ENCODE results near the gene GRAMD4. TPM values are rescaled to one million over a fixed set of nuclear protein-coding genes. Genes with fewer than 3 reads are reported as not detected.

The GRAMD4 gene
- total and polyA plus RNA-seq, 10 of the 15 experiments (the other 5 are each of a cell fraction or from before 2014, with no cell fraction given): 0.21 to 45.5 (median 10.6) TPM

DNA sequence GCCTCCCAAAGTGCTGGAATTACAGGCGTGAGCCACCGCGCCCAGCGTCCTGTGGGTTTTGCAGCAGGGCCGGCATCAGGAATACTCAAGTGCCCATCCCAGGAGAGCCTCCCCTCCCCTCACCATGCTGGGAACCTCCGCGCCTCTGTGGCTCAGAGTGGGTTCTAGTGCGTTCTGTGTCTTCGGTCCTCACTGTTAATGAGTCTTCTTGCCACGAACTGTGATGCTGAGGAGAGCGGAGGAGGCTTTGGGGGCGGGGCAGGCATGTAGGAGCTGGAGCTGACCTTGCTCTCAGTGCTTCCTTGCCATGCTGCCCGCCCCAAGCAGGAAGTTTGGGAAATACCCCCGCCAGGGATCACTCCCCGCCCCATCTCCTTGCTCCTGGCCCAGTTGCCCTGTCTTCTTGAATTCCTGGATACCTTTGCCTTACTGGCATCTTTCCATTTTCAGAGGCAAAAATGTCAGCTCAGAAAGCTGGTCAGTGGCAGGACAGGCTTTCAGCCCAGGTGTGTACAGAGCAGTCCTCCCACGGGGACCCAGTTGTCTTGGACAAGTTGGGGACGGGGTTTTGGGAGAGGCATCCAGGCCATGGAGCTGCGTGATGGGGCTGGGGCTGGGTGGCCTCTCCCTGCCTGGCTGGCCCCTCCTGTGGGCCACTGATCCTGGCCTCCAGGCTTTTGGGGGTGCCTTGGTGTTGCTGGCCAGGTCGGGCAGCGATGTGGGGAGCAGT, 5.1 kb downstream of the GRAMD4 start:
- no peak overlapping the region for H3K9ac ChIP-seq (ENCODE audit: control insufficient read depth, insufficient read depth, low read length)
- peaks cover 0 to 9% of the 10 kb centered on the region in 2 experiments; a peak in 2 of 4 replicates for H3K36me3 ChIP-seq (ENCODE audit: control insufficient read depth in 2 of 2, insufficient read depth in 2 of 2, low read length in 1 of 2)
- no peaks in the 10 kb centered on the region; the same call in 2 of the 3 replicates for H3K9me3 ChIP-seq (replicated peaks; ENCODE audit: control insufficient read depth, insufficient read depth, low read length)
- H3K79me2 ChIP-seq (ENCODE audit: control insufficient read depth, insufficient read depth, low read length): no peaks in the 10 kb centered on the region
- intact Hi-C loops (cut with micrococcal nuclease; ENCODE audit: unreplicated experiment) (no loop called here), in situ Hi-C loops (cut with MboI) (no loop called here)
- ChIA-PET RAD21 (ENCODE audit: unreplicated experiment) (no interaction called here), POLR2A (no interaction called here), CTCF (interaction anchor here (2.6 kb wide), 1 partner anchor 62 kb away, joined by 19 read pairs; no protein-coding TSS in a partner anchor), SMC1A (ENCODE audit: uncharacterized antibody, unreplicated experiment) (interaction anchor here (1.0 kb wide), 1 partner anchor 61 kb away, joined by 3 read pairs; no protein-coding TSS in a partner anchor)
- WGBS (ENCODE audit: insufficient coverage, insufficient replicate concordance, low lambda C conversion rate, missing lambda C conversion rate): 85% methylated on average over 19 of the region's 20 CpGs
- no peaks in the 10 kb centered on the region for H4K20me1 ChIP-seq (ENCODE audit: control insufficient read depth, insufficient read depth)
- H3K4me3 ChIP-seq: no peak overlapping the region
- no peak for TF ChIP-seq ATF7 (IDR thresholded peaks at IDR 0.05; ENCODE audit: low read depth)
- TF ChIP-seq EZH2 (IDR thresholded peaks at IDR 0.05; ENCODE audit: borderline replicate concordance, control insufficient read depth, low read depth, low read length): no peak
- no peak for TF ChIP-seq CHD4 (IDR thresholded peaks at IDR 0.05)
- TF ChIP-seq STAT3 (IDR thresholded peaks at IDR 0.05; ENCODE audit: low read depth, low read length): no peak
- TF ChIP-seq, protein P1, sequence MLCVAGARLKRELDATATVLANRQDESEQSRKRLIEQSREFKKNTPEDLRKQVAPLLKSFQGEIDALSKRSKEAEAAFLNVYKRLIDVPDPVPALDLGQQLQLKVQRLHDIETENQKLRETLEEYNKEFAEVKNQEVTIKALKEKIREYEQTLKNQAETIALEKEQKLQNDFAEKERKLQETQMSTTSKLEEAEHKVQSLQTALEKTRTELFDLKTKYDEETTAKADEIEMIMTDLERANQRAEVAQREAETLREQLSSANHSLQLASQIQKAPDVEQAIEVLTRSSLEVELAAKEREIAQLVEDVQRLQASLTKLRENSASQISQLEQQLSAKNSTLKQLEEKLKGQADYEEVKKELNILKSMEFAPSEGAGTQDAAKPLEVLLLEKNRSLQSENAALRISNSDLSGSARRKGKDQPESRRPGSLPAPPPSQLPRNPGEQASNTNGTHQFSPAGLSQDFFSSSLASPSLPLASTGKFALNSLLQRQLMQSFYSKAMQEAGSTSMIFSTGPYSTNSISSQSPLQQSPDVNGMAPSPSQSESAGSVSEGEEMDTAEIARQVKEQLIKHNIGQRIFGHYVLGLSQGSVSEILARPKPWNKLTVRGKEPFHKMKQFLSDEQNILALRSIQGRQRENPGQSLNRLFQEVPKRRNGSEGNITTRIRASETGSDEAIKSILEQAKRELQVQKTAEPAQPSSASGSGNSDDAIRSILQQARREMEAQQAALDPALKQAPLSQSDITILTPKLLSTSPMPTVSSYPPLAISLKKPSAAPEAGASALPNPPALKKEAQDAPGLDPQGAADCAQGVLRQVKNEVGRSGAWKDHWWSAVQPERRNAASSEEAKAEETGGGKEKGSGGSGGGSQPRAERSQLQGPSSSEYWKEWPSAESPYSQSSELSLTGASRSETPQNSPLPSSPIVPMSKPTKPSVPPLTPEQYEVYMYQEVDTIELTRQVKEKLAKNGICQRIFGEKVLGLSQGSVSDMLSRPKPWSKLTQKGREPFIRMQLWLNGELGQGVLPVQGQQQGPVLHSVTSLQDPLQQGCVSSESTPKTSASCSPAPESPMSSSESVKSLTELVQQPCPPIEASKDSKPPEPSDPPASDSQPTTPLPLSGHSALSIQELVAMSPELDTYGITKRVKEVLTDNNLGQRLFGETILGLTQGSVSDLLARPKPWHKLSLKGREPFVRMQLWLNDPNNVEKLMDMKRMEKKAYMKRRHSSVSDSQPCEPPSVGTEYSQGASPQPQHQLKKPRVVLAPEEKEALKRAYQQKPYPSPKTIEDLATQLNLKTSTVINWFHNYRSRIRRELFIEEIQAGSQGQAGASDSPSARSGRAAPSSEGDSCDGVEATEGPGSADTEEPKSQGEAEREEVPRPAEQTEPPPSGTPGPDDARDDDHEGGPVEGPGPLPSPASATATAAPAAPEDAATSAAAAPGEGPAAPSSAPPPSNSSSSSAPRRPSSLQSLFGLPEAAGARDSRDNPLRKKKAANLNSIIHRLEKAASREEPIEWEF (IDR thresholded peaks at IDR 0.05; ENCODE audit: insufficient replicate concordance, low read depth, low read length): no peak
- TF ChIP-seq, protein P2, sequence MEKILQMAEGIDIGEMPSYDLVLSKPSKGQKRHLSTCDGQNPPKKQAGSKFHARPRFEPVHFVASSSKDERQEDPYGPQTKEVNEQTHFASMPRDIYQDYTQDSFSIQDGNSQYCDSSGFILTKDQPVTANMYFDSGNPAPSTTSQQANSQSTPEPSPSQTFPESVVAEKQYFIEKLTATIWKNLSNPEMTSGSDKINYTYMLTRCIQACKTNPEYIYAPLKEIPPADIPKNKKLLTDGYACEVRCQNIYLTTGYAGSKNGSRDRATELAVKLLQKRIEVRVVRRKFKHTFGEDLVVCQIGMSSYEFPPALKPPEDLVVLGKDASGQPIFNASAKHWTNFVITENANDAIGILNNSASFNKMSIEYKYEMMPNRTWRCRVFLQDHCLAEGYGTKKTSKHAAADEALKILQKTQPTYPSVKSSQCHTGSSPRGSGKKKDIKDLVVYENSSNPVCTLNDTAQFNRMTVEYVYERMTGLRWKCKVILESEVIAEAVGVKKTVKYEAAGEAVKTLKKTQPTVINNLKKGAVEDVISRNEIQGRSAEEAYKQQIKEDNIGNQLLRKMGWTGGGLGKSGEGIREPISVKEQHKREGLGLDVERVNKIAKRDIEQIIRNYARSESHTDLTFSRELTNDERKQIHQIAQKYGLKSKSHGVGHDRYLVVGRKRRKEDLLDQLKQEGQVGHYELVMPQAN (conservative IDR thresholded peaks at IDR 0.05): no peak
- no peak for TF ChIP-seq HDAC2 (IDR thresholded peaks at IDR 0.05)
- no peak for TF ChIP-seq SIN3A (IDR thresholded peaks at IDR 0.05; ENCODE audit: low read depth, low read length)
- TF ChIP-seq SREBF2 (IDR thresholded peaks at IDR 0.05; ENCODE audit: low read length): no peak
- TF ChIP-seq ASH2L (IDR thresholded peaks at IDR 0.05; ENCODE audit: borderline replicate concordance, low read depth): no peak
- no peak for TF ChIP-seq CEBPB (IDR thresholded peaks at IDR 0.05; ENCODE audit: borderline replicate concordance in 1 of 2, low read depth in 2 of 2, low read length in 2 of 2)
- TF ChIP-seq TCF7 (IDR thresholded peaks at IDR 0.05; ENCODE audit: borderline replicate concordance): no peak
- no peak for TF ChIP-seq NBN (IDR thresholded peaks at IDR 0.05)
- no peak for TF ChIP-seq BHLHE40 (IDR thresholded peaks at IDR 0.05; ENCODE audit: borderline replicate concordance in 1 of 2, low read depth in 2 of 2, low read length in 1 of 2)
- TF ChIP-seq SMAD5 (IDR thresholded peaks at IDR 0.05; ENCODE audit: low read depth): no peak
- no peak for TF ChIP-seq KDM1A (IDR thresholded peaks at IDR 0.05; ENCODE audit: borderline replicate concordance)
- TF ChIP-seq TAF1 (IDR thresholded peaks at IDR 0.05; ENCODE audit: borderline replicate concordance, low read depth, low read length): no peak
- no peak for TF ChIP-seq ZNF217 (IDR thresholded peaks at IDR 0.05)
- no TSS peak for BruUV-seq (replicated peaks)
- ATAC-seq (no peak), DNase-seq (ENCODE audit: low read depth, low spot score) (no peak), FAIRE-seq (no peak)
- no peak overlapping the region for H2AFZ ChIP-seq (ENCODE audit: control insufficient read depth, low read depth, low read length)
- H3K27me3 ChIP-seq (replicated peaks in 1 of 2; ENCODE audit: control insufficient read depth in 2 of 2, insufficient read depth in 2 of 2, low read length in 1 of 2): no peaks in the 10 kb centered on the region
- H3K27ac ChIP-seq (ENCODE audit: control insufficient read depth, insufficient read depth): no peak overlapping the region
- no peak overlapping the region for H3K4me2 ChIP-seq (ENCODE audit: control insufficient read depth, insufficient read depth)
- no peaks in the 10 kb centered on the region for H3K4me1 ChIP-seq (ENCODE audit: control insufficient read depth, insufficient read depth, low read length)
